Stimulated activated CD8-positive, alpha-beta memory T cell treated with anti-CD3 and anti-CD28 coated beads, Interleukin-12 subunit alpha, Interleukin-12 subunit beta, amount 100 ng/mL, for 24 hours (primary cell): ENCODE measurements around the gene RBMS1.

Experiments used
- DNase-seq: peaks from one replicate; pipeline ENCODE4 v3.0.0-alpha.2; 2020; ENCODE audit errors: extremely low read depth

RBMS1 gene

GRCh38 chr2:160253440-160254188 is 240.0 kb downstream of the RBMS1 start:
- DNase-seq: no peak

DNA sequence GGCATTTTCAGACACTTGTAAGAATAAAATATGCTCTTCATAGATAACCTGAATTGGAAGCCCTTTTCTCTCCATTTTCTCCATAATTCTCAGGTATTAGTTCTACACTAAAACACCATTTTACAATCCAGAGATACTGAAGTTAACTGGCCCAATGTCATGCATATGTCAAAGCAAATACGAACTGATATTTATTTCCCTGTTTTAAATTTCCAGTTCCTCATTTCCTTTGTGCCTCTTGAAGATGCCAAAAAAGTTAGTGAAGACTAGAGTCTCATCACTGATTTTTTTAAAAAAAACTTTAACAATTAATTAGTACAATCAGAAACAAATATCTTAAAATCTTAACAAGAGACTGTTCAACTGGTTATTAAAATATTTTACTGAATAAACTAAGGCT is 240.7 kb downstream of the RBMS1 start:
- DNase-seq: no peak

- DNase-seq: no peak
Observed at GRCh38 chr2:160252278-160252887, 241.2 kb downstream of the RBMS1 start.

- DNase-seq: no peak
Observed at GRCh38 chr2:160251569-160251968, 242.0 kb downstream of the RBMS1 start.

DNA sequence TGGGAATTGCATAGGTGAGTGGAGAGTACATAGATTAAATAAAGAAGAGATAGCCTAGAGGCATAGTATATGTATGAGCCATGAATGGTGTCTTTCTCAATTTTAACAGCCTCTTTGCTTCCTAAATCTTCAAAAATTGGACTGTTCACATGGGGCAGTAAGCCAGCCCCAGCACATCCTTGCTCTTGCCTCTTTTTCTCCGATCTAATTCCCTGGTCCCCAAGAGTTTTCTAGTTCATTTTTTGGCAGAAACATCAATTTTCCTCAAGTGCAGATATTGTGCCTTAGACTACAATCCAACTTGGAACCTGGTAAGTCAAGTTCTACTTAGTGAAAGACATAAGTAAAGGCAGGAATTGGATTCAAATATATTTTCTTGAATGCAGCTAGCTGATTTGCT is 243.7 kb downstream of the RBMS1 start:
- no peak for DNase-seq

- DNase-seq: no peak
Observed at GRCh38 chr2:160247296-160248035, 246.1 kb downstream of the RBMS1 start.

- no peak for DNase-seq
Observed at GRCh38 chr2:160246356-160246755, 247.3 kb downstream of the RBMS1 start.

DNA sequence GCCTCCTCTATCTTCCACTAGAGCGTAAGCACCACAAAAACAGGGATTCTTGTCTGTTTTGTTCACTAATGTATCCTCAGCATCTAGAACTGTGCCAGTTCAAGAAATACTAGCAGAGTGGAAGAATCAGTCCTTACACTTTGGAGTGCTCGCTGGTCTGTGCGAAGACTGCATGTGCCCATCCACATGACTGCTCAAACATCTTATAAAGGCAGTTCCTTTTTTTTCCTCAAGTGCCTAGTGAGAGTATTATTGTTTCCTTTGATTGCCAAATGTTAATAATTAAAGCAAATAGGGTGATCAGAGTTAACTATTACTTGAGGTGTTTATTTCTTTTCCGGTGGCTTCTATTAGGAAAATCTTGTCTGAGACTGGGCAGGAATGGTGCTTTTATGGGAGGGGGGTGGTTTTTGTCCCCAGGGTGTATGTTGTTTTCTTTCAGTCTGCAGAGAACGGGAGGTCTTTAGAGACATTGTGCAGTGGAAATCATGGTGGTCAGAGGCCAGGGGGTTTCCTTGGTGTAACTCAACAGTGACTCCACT is 247.9 kb downstream of the RBMS1 start:
- no peak for DNase-seq

- DNase-seq: no peak
Observed at GRCh38 chr2:160242893-160243564, 250.6 kb downstream of the RBMS1 start.

DNA sequence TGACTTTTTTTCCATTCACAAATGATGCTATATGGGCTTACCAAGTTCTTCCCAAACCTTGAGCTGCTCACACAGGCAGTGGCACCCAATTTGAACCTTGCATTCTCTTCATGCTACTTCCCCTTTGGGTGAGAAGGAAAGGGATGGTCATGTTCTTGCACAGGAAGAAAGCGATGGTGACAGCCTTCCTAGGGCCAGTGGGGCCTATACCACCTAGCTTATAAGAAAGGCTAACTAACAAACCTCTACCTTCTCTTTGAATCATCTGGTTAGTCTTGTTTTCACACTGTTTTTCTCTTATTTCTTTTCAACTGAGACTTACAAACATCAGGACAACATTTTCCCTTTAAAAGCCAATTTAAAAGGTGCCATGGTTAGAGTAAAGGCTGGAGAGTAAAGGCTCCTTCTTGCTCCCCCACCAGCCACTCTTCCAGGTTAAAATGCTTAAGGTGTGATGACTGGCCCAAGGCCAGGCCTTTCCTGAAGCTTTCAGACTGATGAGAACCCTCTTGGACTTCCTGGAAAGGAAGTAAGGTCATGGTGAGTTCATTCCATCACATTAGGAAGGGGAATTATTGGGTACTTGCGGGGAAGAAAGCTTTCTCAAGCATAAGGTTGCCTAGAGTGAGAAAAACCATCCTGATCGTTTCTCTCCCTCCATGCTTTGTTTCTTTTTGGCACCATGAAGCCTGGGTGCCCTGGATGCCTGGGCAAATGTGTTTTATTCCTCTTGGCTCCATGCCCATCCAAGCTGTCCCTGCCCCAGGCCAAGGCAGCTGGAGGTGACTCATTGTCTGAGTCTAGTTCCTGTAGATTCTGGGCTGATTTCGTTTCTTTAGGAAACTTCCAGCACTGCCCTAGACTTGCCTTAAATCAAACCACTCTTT is 252.1 kb downstream of the RBMS1 start:
- no peak for DNase-seq

DNA sequence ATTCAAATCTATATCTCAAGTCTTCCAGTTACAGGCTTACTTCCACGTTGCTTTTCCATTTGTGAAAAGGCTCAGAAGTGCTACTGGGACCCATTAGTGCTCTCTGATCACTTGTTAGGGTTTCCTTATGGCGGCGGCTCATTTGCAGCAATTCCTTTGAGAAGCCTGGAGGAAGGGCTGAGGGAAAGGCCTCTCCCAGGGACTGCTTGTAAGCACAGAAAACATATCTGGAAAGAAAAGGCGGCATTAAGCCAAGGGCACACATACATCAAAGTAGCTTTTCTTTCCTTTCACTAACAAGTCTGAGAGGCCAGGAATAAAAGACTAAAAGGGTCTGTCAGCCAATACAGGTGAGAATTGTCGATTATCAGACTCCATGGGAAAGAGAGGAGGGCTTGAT is 254.2 kb downstream of the RBMS1 start:
- DNase-seq: no peak

DNA sequence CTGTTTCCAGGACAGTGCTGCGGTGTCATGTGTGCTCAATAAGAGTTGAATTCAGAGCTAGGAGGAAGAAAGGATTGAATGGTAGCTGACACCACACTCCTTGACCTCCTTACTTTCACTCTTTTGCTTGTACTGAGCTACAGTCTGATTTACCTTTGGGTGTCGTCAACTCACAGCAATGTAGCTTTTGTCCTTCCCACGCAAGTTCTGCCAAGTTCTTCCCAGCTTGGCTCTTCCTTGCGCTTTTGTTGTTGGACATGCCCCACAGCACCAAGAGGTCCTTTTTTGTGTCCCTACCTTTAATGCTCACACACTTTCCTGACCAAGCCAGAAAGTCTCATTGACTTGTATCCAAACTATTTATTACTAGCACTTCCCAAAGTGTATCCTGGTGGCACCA is 255.2 kb downstream of the RBMS1 start:
- DNase-seq: no peak

GRCh38 chr2:160232905-160233475 is 260.6 kb downstream of the RBMS1 start:
- DNase-seq: no peak

- no peak for DNase-seq
Observed at GRCh38 chr2:160229591-160229990, 264.0 kb downstream of the RBMS1 start.

GRCh38 chr2:160228141-160228917 is 265.3 kb downstream of the RBMS1 start:
- no peak for DNase-seq

- no peak for DNase-seq
Observed at GRCh38 chr2:160227293-160227915, 266.2 kb downstream of the RBMS1 start.

- DNase-seq: no peak
Observed at GRCh38 chr2:160226367-160226766, 267.2 kb downstream of the RBMS1 start.

GRCh38 chr2:160225722-160226121 is 267.9 kb downstream of the RBMS1 start:
- DNase-seq: no peak

- no peak for DNase-seq
Observed at GRCh38 chr2:160224507-160224906, 269.1 kb downstream of the RBMS1 start.
